HS-5 (cell line): ENCODE measurements around the gene AIF1.
A peak's percentile ranks its signal among the peaks of the same experiment; 100 is the strongest.

ENCODE experiments used
- DNase-seq: peaks from one replicate; pipeline ENCODE4 v3.0.0-alpha.2; 2012; ENCODE audit warnings: low read depth

Gene AIF1

GRCh38 chr6:31642798-31643570, 27.9 kb downstream of the AIF1 start:
- no peak for DNase-seq

- no peak for DNase-seq
Measured at GRCh38 chr6:31643818-31644454, 28.9 kb downstream of the AIF1 start.

- no peak for DNase-seq
Measured at GRCh38 chr6:31645325-31645724, 30.3 kb downstream of the AIF1 start.

GRCh38 chr6:31651602-31652191, 36.7 kb downstream of the AIF1 start:
- DNase-seq: no peak

GRCh38 chr6:31652925-31653724, 38.1 kb downstream of the AIF1 start:
- no peak for DNase-seq

GRCh38 chr6:31654574-31655348, 39.7 kb downstream of the AIF1 start:
- no peak for DNase-seq

GRCh38 chr6:31655349-31656237, 40.6 kb downstream of the AIF1 start, which contains the start of gene APOM:
APOM (plus strand) TSS chr6:31655894; CDS start chr6:31655967, 73 bp downstream.
- DNase-seq: no peak

GRCh38 chr6:31657406-31658157, 42.5 kb downstream of the AIF1 start:
- no peak for DNase-seq

GRCh38 chr6:31658158-31658688, 43.2 kb downstream of the AIF1 start:
- no peak for DNase-seq

- no peak for DNase-seq
Measured at GRCh38 chr6:31658983-31659648, 44.1 kb downstream of the AIF1 start.

- DNase-seq: no peak
Measured at GRCh38 chr6:31659649-31660380, 44.8 kb downstream of the AIF1 start.

GRCh38 chr6:31660381-31661261, 45.6 kb downstream of the AIF1 start, which contains the start of gene C6orf47:
C6orf47 (minus strand) TSS chr6:31660778; CDS start chr6:31659947, 831 bp downstream.
- DNase-seq: no peak

GRCh38 chr6:31661262-31662123, 46.5 kb downstream of the AIF1 start:
- DNase-seq: no peak

GRCh38 chr6:31662124-31662723, 47.2 kb downstream of the AIF1 start:
- no peak for DNase-seq

- DNase-seq: peak; percentile 49
Measured at GRCh38 chr6:31663126-31663960, 48.3 kb downstream of the AIF1 start.
